ENCODE results near the gene USP38.

The USP38 gene

DNA sequence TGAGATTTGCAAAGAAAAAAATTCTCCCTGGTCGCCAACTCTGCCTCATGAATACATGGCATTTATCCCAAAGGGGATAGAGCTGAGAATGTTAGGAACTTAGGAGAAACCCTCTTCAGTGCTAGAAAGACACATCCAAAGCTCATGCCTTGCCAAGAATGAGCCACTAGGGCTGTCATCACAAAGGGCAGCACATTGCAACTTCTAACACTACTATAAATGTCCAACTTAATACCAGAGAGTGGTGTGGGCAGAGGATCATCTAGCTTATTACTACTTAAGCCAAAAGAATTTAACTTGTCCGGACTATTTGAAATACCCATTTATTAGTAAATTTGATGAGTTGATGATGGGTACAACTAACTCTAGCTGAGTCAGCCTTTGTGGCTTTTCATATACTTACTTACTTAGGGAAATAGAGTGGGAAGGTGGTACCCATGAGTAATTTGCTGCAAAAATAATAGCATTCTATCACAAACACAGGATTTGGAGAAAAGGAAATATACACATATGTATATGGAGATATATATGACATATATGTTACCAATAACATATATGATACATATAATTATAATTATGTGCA, 85.6 kb downstream of the USP38 start:
- DNase-seq = no peak

Measured in NCI-H69 (cell line).